Measurements from ENCODE around the gene POLR2C. TPM values are rescaled to one million over a fixed set of nuclear protein-coding genes. Genes with fewer than 3 reads are reported as not detected.

POLR2C gene
- total and polyA plus RNA-seq, 10 of the 15 experiments (the other 5 are each of a cell fraction or from before 2014, with no cell fraction given), result 26.9 to 93.0 (median 57.8) TPM

DNA sequence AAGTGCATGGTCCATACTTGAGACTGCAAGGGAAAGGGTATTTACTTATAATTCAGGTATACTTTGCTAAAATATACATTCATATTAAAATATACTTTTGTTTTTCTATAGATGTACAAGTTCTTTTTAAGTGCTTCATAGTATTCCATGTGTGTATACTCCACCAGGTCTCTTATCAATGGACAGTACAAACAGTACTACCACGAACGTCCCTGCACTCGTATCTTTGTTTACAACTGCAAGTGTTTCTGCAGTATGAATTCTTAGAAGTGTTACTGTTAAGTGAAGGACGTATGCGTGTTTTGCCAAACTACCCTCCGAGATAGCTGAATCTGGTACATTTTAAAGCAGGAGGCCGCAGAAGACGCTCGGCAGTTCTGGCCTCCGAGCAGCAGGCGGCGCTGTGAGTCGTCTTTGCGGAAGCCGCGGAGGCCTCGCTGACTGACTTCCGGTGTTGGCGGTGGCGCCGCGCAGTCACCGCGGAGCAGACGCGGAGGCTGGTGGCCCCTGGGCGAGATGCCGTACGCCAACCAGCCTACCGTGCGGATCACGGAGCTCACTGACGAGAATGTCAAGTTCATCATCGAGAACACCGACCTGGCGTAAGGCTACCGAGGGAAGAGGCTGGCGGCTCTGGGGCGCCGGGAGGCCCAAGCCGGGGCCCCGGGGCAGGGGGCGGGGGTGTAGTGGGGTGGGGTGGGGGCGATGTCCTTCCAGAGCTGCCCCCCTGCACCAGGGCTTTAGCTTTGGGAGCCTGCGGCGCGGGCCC lies at the start of gene POLR2C (continued):
- TF ChIP-seq, protein P1, sequence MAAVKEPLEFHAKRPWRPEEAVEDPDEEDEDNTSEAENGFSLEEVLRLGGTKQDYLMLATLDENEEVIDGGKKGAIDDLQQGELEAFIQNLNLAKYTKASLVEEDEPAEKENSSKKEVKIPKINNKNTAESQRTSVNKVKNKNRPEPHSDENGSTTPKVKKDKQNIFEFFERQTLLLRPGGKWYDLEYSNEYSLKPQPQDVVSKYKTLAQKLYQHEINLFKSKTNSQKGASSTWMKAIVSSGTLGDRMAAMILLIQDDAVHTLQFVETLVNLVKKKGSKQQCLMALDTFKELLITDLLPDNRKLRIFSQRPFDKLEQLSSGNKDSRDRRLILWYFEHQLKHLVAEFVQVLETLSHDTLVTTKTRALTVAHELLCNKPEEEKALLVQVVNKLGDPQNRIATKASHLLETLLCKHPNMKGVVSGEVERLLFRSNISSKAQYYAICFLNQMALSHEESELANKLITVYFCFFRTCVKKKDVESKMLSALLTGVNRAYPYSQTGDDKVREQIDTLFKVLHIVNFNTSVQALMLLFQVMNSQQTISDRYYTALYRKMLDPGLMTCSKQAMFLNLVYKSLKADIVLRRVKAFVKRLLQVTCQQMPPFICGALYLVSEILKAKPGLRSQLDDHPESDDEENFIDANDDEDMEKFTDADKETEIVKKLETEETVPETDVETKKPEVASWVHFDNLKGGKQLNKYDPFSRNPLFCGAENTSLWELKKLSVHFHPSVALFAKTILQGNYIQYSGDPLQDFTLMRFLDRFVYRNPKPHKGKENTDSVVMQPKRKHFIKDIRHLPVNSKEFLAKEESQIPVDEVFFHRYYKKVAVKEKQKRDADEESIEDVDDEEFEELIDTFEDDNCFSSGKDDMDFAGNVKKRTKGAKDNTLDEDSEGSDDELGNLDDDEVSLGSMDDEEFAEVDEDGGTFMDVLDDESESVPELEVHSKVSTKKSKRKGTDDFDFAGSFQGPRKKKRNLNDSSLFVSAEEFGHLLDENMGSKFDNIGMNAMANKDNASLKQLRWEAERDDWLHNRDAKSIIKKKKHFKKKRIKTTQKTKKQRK (IDR thresholded peaks at IDR 0.05; ENCODE audit: low read depth, low read length), result no peak
- TF ChIP-seq NRF1 (conservative IDR thresholded peaks at IDR 0.05; ENCODE audit: low read depth, low read length) (no peak), FOXM1 (IDR thresholded peaks at IDR 0.05; ENCODE audit: low read depth, low read length) (no peak), HDAC6 (IDR thresholded peaks at IDR 0.05; ENCODE audit: unreplicated experiment) (no peak), SPI1 (IDR thresholded peaks at IDR 0.05; ENCODE audit: borderline replicate concordance, insufficient read depth, low read depth, low read length) (peak; percentile 15; the same call in 1 of the 2 replicates), FOXK2 (IDR thresholded peaks at IDR 0.05) (no peak), CBX5 (IDR thresholded peaks at IDR 0.05; ENCODE audit: low read depth) (peak; percentile 75; the same call in 1 of the 2 replicates), SRF (IDR thresholded peaks at IDR 0.05; ENCODE audit: low read depth in 2 of 2, low read length in 2 of 2) (0 out of 4 replicates have a peak, but pooled peaks of 1 of the 2 experiments have one; percentile 23), ZNF207 (IDR thresholded peaks at IDR 0.05; ENCODE audit: borderline replicate concordance) (peak; percentile 48; the same call in 1 of the 2 replicates)
- TF ChIP-seq, protein P2, sequence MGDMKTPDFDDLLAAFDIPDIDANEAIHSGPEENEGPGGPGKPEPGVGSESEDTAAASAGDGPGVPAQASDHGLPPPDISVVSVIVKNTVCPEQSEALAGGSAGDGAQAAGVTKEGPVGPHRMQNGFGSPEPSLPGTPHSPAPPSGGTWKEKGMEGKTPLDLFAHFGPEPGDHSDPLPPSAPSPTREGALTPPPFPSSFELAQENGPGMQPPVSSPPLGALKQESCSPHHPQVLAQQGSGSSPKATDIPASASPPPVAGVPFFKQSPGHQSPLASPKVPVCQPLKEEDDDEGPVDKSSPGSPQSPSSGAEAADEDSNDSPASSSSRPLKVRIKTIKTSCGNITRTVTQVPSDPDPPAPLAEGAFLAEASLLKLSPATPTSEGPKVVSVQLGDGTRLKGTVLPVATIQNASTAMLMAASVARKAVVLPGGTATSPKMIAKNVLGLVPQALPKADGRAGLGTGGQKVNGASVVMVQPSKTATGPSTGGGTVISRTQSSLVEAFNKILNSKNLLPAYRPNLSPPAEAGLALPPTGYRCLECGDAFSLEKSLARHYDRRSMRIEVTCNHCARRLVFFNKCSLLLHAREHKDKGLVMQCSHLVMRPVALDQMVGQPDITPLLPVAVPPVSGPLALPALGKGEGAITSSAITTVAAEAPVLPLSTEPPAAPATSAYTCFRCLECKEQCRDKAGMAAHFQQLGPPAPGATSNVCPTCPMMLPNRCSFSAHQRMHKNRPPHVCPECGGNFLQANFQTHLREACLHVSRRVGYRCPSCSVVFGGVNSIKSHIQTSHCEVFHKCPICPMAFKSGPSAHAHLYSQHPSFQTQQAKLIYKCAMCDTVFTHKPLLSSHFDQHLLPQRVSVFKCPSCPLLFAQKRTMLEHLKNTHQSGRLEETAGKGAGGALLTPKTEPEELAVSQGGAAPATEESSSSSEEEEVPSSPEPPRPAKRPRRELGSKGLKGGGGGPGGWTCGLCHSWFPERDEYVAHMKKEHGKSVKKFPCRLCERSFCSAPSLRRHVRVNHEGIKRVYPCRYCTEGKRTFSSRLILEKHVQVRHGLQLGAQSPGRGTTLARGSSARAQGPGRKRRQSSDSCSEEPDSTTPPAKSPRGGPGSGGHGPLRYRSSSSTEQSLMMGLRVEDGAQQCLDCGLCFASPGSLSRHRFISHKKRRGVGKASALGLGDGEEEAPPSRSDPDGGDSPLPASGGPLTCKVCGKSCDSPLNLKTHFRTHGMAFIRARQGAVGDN (IDR thresholded peaks at IDR 0.05), result peak; percentile 69
- TF ChIP-seq, protein P3, sequence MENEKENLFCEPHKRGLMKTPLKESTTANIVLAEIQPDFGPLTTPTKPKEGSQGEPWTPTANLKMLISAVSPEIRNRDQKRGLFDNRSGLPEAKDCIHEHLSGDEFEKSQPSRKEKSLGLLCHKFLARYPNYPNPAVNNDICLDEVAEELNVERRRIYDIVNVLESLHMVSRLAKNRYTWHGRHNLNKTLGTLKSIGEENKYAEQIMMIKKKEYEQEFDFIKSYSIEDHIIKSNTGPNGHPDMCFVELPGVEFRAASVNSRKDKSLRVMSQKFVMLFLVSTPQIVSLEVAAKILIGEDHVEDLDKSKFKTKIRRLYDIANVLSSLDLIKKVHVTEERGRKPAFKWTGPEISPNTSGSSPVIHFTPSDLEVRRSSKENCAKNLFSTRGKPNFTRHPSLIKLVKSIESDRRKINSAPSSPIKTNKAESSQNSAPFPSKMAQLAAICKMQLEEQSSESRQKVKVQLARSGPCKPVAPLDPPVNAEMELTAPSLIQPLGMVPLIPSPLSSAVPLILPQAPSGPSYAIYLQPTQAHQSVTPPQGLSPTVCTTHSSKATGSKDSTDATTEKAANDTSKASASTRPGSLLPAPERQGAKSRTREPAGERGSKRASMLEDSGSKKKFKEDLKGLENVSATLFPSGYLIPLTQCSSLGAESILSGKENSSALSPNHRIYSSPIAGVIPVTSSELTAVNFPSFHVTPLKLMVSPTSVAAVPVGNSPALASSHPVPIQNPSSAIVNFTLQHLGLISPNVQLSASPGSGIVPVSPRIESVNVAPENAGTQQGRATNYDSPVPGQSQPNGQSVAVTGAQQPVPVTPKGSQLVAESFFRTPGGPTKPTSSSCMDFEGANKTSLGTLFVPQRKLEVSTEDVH (IDR thresholded peaks at IDR 0.05; ENCODE audit: low read depth, partially characterized antibody), result peak; percentile 38
- TF ChIP-seq, protein P4, sequence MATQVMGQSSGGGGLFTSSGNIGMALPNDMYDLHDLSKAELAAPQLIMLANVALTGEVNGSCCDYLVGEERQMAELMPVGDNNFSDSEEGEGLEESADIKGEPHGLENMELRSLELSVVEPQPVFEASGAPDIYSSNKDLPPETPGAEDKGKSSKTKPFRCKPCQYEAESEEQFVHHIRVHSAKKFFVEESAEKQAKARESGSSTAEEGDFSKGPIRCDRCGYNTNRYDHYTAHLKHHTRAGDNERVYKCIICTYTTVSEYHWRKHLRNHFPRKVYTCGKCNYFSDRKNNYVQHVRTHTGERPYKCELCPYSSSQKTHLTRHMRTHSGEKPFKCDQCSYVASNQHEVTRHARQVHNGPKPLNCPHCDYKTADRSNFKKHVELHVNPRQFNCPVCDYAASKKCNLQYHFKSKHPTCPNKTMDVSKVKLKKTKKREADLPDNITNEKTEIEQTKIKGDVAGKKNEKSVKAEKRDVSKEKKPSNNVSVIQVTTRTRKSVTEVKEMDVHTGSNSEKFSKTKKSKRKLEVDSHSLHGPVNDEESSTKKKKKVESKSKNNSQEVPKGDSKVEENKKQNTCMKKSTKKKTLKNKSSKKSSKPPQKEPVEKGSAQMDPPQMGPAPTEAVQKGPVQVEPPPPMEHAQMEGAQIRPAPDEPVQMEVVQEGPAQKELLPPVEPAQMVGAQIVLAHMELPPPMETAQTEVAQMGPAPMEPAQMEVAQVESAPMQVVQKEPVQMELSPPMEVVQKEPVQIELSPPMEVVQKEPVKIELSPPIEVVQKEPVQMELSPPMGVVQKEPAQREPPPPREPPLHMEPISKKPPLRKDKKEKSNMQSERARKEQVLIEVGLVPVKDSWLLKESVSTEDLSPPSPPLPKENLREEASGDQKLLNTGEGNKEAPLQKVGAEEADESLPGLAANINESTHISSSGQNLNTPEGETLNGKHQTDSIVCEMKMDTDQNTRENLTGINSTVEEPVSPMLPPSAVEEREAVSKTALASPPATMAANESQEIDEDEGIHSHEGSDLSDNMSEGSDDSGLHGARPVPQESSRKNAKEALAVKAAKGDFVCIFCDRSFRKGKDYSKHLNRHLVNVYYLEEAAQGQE (IDR thresholded peaks at IDR 0.05; ENCODE audit: low read depth, low read length), result 0 out of 2 replicates have a peak, but pooled peaks have one; percentile 28
